GM18499 (cell line): ENCODE data around the gene DIP2C.
"Not testable (repeated sequence)": the region's sequence is repeated elsewhere in the genome, so short reads cannot be mapped to it uniquely, and the experiment has no call there.

Source experiments
- ATAC-seq: cut with Tn5 transposase; IDR thresholded peaks from one replicate; pipeline ENCODE4 v1.9.1; 2021; ENCODE audit warnings: moderate number of reproducible peaks; ENCODE audit not compliant: insufficient read depth, unreplicated experiment

DIP2C gene

DNA sequence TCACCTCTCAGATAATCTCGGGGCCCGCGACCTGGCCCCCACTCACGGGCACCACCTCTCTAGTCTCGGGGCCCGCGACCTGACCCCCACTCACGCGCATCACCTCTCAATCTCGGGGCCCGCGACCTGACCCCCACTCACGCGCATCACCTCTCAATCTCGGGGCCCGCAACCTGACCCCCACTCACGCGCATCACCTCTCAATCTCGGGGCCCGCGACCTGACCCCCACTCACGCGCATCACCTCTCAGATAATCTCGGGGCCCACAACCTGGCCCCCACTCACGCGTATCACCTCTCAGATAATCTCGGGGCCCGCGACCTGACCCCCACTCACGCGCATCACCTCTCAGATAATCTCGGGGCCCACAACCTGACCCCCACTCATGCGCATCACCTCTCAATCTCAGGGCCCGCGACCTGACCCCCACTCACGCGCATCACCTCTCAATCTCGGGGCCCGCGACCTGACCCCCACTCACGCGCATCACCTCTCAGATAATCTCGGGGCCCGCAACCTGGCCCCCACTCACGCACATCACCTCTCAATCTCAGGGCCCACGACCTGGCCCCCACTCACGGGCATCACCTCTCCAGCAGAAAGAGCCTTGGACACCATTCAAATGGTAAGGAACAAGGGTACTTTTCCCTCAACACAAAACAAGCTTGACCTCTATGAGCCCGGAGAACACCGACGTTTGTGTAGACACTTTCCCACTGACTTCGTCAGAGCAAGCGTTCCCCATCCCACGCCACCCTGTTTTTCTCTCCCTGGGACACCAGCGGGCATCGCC lies 104.8 kb downstream of the DIP2C start:
- not testable (repeated sequence) for ATAC-seq

DNA sequence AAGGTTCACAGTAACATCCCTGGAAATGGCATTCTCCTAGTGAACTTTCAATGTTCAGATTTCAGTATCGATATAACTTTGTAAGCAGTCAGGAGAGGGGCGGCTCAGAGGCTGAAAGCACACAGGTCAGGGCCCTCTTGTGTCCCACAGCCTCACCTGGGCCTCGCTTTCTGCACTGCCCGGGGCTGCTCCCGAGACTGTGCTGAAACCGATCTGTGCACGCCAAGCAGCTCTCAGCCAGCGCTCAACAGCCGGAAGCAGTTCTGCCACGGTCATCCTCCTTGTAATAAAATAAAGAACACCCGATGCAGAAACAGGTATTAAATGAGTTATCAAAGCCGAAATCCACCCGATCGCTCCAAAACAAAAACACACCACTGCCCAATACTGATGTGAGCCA lies 106.0 kb downstream of the DIP2C start:
- no peak for ATAC-seq

DNA sequence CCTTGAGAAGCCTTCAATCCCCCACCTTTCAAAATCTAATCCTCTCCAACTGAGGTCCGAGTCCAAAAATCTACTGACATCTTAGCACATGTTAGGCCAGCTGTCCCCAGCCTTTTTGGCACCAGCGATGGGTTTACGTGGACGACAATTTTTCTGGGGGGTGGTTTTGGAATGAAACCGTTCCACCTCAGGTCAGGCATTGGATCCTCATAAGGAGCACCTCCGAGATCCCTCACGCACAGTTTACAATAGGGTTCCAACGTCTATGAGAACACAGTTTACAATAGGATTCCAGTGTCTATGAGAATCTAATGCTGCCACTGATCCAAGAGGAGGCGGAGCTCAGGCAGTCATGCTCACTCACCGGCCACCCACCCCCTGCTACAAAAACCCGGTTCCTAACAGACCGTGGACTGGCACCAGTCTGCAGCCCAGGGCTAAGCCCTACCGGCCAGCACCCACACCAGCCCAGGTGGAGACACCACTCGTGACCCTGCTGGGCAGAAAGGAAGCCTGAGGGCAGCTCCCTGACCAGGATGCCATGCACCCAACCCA lies 107.6 kb downstream of the DIP2C start:
- ATAC-seq = no peak

DNA sequence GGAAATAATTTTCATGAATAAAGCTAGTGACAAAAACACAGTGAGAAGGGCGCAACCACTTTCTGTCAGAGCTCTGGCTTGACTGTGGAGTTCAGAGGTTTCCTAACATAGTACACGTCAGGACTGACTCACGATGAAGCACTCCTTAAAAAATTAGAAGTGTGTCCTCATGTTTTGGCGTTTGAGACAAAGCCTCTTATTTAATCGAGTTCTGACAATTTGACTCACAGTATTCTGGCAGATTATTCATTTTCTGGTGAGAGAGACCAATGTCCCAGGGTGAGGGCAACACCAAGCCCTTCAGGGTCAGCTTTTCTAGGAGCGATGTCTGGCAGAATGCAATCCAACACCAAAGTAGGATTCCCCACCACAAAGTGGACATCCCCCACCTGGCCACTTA lies 108.7 kb downstream of the DIP2C start:
- no peak for ATAC-seq

DNA sequence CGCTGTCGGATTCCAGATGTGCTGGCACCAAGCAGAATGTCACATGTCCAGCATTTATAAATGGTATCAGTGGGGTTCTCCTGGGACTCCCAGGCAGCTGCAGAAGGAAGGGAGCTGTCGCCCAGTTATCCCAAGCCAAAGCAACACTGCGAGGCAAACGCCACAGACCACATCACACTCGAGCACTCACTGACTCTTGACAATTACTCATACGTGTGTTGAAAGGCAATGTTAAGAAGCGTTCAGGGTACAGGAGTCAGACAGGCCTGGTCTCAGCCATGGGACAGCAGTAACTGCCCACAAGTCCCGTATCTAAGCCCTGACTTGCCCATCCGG lies 113.4 kb downstream of the DIP2C start:
- no peak for ATAC-seq

DNA sequence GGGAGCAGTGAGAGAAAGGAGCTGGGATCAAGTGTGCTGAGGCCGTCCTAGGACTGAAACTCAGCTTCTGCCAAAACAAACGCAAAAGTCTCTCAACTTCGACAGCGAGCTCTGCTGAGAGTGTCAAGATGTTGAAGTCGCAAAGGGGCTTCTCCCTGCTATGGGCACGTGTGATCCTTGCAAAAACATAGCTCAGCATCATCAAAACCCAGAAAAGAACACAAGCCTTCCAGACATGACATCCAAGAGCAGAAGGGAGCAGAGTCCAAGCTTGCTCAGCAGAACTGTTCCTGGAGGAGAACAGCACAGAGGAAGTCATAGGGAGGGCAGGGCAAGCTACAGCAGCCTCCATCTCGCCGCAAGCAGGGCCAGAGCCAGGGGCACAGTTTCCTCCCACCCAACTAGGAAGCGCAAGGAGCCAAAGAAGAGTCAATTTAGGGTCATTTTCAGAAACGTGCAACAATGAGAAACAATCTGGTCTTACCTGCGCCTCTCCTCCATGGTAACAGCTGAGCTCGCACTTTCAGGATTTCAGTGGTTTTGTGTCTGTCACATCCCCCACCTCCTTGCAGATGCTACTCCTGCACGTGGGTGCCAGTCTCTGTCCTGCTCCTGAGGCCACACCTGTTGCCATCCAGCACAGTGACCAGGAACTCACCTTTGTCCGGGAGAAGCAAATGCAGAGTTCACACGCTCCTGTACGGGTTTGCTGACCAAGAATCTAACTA lies 113.9 kb downstream of the DIP2C start:
- no peak for ATAC-seq

DNA sequence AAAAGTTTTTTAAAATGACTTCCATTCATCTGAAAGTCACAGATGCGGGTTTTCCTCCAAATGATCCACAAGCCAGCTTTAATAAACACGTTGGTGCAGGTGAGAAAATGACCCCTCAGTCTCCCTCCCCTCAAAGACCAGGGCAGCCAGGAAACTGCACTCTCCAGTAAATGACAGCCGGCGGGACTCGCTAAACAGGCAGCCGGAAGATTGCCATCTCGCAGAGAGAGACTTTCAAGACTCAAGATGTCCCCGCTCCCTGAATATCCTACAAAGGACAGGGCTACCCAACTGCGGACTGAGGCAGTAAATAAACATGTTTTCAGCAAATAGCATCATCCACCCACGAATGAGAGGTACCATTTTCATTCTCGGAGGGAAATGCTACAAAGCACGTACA lies 116.8 kb downstream of the DIP2C start:
- ATAC-seq = no peak

DNA sequence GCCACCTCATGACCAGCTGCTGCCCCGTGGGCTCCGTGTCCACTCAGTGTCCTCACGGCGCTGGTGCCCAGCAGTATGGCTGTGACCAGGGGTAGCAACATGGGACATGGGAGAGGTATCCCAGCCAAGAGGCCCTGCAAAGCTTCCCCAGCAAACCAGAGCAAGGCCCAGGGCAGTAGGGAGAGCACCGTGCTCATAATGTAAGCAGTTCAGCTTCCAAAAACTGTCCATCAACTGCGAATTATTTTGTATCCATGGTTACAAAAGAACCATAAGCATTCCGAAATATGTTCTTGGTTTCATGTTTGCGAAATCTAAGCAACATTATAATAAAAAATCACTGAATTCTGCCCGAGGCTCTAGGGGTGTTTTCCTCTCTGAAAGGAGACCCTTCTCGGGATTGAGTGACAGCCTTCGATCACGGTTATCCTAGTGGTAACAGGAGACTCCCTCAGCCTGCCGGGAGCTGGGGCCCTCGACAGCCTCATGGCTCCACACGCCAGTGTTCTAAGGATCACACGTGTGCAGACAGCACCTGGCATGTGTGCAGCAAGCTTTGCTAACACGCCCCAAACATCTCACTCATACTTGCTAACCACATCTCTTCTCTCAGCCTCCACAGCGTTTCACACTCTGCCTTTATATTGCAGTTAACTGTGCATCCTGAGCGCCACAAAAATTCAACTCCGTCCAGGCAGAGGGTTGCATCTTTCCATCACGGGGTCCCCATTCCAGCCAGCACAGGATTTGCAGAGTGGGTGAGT lies 117.6 kb downstream of the DIP2C start:
- ATAC-seq = no peak

DNA sequence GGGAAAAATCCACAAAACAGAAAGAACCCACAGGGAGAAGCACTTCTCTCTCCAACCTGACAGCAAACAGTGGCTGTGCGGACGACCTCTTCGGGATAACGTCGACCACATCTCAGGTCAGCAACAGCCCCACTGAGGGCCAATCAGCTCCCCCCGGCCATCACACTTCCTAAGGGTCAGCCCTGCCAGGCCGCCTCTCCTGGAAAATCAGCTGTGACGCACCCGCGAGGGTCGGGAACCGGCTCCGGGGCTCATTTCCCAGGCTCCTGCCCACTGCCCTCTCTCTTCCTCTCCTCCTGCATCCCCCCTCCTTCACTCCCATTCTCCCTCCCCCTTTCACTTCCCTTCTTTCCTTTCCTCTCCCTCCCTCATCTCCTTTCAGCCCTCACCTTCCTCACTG lies 118.3 kb downstream of the DIP2C start:
- no peak for ATAC-seq

DNA sequence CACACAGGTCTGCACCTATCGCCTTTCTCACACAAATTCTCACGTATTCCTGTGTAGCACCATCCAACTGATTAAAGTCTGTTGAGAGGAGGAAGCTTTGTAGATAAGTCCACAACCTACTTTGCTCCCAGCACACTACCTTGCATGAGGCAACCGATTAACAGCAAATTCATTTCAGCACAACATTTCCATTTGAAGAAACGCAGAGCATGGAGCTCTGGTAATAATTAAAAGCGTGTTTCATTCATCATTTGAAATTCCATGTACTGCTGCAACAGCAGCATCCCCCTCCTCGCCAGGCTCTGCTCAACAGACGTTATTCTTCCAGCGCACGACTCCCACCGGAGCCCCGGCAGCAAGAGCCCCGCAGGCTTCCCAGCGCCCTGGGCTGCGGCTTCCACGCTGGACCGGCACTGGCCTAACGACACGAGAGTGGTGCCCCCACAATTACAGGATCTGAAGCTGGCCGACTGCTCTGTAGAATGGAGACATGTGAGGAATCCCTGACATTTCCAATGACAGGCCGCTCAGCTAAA lies 118.8 kb downstream of the DIP2C start:
- ATAC-seq = no peak

DNA sequence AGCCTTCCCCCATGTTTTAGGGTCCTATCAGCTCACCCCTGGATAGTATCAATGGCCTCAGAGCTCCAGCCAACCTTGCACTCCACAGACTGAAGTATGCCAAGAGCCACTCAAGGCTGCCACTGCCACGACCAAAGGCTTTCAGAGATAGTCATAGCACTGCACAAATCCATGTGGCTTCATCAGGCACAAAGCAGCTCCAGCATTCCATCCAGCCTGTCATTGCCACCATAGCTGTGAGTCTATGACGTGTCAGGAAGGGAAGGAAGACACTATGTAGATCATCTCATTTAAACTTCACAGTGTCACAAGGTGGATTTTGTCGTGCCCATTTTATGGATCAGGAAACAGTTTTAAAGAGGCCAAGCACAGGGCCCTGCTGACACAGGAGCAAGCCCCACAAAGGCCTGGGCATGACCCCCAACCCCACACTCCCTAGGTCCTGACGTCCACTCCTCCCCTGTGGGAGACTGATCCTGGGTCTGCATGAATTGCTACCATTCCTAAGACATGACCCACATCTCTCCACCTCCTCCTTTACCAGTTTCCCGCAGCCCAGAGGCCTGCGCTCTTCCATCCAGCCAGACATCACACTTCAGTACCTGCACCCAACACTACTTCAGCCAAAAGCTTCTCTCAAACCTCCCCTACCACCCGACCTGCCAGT lies 119.4 kb downstream of the DIP2C start:
- no peak for ATAC-seq

DNA sequence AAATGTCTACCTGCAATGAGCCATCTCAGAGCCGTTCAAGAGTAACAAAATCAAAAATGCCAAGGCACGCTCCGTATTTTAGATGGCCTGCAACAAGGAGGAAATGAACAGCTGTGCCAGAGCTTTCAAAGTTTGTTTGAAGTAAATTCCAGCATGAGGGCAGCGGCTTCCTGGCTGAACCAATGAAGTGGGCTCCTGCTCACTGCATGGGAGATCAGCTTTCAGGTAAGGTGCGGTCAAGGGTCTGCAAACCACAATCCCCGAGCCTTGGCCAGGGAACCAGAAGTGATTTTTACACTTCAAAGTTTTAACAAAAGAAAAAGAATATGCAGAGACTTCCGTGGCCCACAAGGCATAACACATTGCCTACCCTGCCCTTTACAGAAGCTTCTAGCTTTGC lies 120.6 kb downstream of the DIP2C start:
- ATAC-seq = no peak

DNA sequence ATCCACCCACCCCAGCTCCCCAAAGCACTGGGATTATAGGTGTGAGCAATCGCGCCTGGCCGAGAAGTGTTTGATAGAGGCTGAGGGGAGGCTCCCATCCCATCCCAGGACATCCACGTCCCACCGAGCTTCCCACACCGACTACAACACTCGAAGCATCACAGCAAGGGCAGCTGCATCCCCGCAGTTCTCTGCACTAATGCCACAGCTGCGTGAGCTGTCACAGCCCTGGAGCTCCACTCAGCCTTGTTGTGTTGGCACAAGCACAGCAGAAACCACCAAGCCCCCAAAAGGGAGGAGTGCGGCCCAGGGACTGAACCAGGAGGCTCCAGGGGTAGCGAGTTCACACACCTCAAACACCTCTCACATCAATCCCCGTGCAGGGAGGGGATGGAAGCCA lies 121.6 kb downstream of the DIP2C start:
- ATAC-seq = no peak

DNA sequence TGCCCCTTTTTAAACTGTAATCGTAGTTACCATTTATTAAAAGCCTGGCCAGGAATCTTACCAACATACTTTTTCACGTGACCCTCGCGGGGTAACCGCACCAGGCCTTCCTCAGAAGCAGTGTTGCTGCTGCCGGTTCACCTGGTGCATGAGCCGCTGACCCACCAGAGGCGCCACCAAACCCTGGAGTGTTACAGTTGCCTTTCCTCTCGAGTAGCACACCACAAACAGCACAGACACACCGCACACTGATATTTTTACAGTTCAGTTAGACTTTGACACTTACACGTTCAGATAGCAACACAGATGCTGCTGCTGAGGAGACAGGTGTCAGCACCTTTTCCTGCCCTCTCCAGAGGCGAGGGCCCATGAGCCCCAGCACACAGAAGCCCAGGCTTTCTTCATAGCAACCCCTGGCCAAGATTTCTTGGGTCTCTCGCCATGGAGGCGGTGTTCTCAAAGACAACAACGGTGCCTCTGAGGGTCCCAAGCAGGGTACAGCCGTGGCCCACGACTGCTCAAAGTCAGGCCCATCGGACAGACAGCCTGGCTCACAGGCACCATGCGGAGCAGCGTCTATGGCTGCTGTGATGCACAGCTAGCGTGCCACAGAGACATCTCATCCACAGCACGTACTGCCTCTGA lies 123.1 kb downstream of the DIP2C start:
- no peak for ATAC-seq

DNA sequence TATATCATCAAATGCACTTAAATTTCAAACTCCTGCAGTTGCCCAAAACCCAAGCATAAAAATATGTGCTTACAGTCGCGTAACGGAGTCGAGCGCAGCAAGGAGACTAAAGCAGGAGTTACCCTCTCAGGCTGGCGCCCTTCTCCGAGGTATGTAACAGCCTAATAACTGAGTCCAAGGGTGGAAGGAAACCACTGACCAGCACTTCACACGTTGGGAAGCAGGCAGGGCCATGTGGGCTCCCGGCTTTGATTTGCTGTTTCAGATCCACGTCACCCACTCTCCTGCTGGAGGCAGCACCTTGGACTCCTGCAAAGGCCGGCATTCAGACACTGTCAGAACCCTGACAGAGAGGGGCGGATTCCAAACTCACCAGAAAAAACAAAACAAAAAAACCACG lies 123.8 kb downstream of the DIP2C start:
- no peak for ATAC-seq

DNA sequence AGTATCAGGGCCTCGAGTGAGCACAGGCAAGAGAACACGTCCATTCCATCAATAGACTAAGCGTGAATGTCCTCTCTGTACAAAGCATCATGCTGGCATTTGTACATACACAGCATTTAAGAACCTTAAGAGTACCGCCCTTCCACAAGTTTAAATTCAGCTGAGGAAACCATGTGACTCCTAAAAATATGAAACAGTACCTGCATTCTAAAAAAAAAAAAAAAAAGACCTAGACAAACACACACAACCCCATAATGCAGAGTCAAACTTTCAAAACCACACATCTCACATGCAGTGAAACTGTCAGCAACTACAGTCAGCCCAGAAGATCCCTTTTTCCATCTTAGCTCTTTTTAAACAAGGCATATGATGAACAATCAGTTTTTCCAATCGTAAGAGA lies 124.3 kb downstream of the DIP2C start:
- ATAC-seq = no peak

DNA sequence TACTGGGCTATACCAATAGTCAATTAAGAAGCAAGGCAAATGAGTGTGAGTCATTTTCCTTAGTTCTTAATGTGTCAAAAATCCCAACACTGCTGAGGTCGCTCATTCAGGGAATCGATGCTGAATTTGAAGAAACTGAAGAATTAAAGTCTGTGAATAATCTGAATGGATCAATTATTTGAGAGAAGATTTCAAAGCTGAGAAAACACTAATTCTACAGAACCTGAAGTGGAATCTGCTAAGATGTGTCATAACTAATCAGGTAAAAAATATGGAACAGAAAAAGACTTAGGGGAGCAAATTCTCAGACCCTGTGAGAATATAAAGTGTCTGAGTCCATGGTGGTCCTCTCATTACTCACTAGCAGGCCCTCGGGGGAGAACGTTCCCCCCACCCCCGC lies 125.6 kb downstream of the DIP2C start:
- no peak for ATAC-seq

DNA sequence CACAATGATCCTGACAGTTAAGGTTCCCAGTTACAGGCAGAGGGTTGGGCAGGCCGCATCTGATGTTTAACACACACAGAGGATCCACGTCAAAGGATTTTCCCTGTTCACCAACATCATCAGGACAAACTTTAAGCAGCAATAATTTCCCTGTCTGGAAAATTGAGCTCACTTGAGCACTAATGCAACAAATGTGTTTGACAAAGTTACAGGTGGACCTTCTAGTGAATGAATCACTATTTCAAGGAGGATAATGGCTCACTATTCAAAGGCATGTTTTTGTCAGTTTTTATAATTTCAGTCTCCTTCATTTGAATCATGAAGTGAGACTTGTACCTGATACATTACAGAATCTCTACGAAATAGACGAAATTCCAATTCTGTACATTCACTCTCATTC lies 127.3 kb downstream of the DIP2C start:
- no peak for ATAC-seq

DNA sequence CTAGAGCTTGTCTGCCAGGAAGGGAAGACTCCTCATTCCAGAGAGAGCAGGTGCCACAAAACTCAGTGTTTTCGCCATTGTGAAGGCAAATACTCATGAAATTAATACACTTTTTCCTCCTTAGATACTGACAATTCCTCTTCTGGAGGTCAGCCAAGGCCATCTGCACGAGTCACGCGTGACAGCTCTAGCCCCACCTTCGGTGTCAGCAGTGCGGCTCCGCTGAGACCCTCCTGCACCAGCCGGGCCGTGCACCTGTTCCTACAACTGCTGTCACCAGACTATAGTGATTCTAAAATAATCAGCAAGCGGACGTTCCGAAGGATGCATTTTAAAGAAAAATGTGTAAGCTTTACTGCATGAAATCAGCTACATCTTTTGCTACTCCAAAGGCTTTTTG lies 127.7 kb downstream of the DIP2C start:
- no peak for ATAC-seq
